ENCODE measurements around the gene RETREG2.

RETREG2 gene

DNA sequence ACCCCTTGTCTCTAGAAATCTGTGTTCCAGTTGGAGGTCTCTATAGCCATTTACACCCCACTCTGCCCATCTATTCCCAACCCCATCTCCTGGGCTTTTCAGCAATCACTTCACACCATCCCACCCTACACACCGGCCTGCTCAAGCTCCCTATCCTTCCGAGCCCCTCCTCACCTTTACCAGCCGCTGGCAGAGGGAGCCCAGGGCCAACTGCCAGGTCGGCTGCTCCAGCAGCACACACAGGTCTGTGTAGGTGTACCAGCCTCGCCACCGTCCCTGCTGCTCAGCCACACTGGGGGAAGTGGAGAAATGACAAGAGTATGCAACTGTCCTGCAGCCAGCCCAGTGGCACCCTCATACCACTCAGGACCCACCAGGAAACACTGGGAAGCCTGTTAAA lies 4.9 kb upstream of the RETREG2 start:
- H3K4me3 ChIP-seq (ENCODE audit: low read depth, low read length): no peak overlapping the region
- TF ChIP-seq, protein P1, sequence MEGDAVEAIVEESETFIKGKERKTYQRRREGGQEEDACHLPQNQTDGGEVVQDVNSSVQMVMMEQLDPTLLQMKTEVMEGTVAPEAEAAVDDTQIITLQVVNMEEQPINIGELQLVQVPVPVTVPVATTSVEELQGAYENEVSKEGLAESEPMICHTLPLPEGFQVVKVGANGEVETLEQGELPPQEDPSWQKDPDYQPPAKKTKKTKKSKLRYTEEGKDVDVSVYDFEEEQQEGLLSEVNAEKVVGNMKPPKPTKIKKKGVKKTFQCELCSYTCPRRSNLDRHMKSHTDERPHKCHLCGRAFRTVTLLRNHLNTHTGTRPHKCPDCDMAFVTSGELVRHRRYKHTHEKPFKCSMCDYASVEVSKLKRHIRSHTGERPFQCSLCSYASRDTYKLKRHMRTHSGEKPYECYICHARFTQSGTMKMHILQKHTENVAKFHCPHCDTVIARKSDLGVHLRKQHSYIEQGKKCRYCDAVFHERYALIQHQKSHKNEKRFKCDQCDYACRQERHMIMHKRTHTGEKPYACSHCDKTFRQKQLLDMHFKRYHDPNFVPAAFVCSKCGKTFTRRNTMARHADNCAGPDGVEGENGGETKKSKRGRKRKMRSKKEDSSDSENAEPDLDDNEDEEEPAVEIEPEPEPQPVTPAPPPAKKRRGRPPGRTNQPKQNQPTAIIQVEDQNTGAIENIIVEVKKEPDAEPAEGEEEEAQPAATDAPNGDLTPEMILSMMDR (IDR thresholded peaks at IDR 0.05; ENCODE audit: low read depth, low read length, missing control alignments): no peak
- in situ Hi-C loops (cut with HindIII; ENCODE audit: low sequenced_read_pairs): no loop called here
- DNase-seq (ENCODE audit: low read depth): no peak

DNA sequence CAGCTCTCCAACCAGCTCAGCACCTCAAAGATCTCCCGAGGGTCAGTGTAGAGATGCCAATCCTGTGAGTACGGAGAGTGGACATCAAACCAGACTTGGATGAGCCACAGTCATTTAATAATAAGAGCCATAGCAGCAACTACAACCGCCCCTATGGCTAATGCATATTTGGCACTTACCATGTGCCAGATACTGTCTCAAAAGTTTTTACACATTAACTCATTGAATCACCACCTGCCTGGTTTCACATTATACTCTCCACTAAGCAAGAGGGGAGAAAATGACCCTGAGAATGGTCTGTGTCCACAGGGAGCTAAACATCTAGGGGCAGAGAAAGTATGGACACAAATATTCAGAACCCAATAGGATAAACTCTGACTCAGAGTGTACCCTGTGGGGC lies 3.9 kb upstream of the RETREG2 start:
- no peak overlapping the region for H3K4me3 ChIP-seq (ENCODE audit: low read depth, low read length)
- in situ Hi-C loops (cut with HindIII; ENCODE audit: low sequenced_read_pairs): no loop called here
- no peak for DNase-seq (ENCODE audit: low read depth)
- TF ChIP-seq, protein P1 (IDR thresholded peaks at IDR 0.05; ENCODE audit: low read depth, low read length, missing control alignments): no peak

DNA sequence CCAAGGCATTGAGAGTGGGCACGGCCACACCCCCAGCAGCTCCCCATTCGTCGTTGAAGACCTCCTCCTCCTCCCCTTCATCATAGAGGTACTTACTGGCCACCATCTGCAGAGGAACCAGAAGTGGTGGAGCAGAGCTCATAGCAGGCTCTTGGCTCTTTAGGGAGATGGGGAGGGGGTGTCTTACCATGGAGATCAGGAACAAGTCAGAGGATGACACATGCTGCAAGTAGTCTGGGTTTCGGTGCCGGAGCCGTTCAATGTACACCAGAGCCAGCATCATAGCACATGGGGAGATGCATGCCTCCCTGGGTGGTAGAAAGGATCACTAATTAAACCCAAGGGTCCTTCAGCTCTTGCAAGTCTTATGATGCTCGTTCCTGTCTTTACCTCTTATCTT lies 3.3 kb upstream of the RETREG2 start:
- no peak for DNase-seq (ENCODE audit: low read depth)
- in situ Hi-C loops (cut with HindIII; ENCODE audit: low sequenced_read_pairs): no loop called here
- TF ChIP-seq, protein P1 (IDR thresholded peaks at IDR 0.05; ENCODE audit: low read depth, low read length, missing control alignments): no peak
- no peak overlapping the region for H3K4me3 ChIP-seq (ENCODE audit: low read depth, low read length)

DNA sequence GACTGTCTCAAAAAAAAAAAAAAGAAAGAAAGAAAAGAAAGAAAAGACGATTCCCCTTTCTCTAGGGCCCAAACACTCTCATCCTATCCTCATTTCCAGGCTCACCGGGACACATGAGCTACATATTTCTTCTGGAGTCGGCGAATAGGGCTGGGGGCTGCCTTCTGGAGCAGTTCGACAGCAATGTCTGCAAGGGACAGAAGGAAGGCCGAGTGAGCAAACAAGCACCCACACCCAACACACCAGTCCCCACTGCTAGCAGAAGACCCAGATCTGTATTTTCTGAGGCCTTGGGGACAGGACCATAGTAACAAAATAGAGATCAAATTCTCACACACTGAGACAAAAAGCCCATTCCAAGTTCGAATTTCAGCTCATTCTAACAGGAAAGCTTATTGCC lies 2.6 kb upstream of the RETREG2 start:
- in situ Hi-C loops (cut with HindIII; ENCODE audit: low sequenced_read_pairs): no loop called here
- no peak for DNase-seq (ENCODE audit: low read depth)
- peak overlapping the region; percentile 80 for H3K4me3 ChIP-seq (ENCODE audit: low read depth, low read length)
- TF ChIP-seq, protein P1 (IDR thresholded peaks at IDR 0.05; ENCODE audit: low read depth, low read length, missing control alignments): no peak

DNA sequence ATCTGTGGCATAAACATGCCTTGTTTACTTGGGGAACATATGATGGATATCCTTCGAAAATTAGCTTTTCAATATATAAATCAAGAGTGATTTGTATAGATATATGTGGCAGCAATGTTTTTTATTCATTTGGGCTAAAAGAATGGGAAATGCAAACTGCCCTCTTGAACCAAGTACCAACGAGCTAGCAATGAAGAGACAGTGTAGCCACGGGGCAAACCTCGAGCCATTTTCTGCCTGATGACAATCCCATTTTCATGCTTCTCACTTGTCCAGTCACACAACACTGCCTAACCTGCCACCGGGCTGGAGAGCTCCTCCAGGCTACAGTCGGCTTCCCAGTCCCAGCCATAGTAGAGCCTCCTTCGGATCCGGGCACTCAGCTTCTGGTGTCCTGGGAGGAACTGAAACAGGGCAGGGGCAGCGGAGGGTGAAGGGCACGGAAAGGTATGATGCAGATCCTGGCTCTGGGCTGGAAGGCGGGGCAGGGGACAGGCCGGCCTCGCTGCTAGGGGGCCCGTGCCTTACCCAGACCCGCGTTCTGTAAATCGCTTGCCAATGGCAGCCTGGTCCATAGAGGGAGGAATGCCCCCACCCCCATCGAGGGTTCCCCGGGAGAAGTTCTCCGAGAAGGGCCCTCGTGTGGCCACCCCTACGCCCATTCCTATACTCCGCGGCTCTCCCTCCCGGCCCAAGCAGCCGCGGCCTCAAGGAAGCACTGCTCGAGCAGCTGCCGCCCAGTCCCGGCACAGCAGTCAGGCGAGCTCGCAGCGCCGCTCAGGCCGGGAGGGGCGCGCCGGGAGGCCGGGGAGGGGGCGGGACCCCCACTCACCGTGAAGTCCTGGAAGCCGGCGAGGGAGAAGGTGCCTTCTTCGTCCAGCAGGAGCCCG lies 1.9 kb upstream of the RETREG2 start:
- in situ Hi-C loops (cut with HindIII; ENCODE audit: low sequenced_read_pairs): no loop called here
- TF ChIP-seq, protein P1 (IDR thresholded peaks at IDR 0.05; ENCODE audit: low read depth, low read length, missing control alignments): no peak
- H3K4me3 ChIP-seq (ENCODE audit: low read depth, low read length): peak overlapping the region; percentile 80
- no peak for DNase-seq (ENCODE audit: low read depth)

DNA sequence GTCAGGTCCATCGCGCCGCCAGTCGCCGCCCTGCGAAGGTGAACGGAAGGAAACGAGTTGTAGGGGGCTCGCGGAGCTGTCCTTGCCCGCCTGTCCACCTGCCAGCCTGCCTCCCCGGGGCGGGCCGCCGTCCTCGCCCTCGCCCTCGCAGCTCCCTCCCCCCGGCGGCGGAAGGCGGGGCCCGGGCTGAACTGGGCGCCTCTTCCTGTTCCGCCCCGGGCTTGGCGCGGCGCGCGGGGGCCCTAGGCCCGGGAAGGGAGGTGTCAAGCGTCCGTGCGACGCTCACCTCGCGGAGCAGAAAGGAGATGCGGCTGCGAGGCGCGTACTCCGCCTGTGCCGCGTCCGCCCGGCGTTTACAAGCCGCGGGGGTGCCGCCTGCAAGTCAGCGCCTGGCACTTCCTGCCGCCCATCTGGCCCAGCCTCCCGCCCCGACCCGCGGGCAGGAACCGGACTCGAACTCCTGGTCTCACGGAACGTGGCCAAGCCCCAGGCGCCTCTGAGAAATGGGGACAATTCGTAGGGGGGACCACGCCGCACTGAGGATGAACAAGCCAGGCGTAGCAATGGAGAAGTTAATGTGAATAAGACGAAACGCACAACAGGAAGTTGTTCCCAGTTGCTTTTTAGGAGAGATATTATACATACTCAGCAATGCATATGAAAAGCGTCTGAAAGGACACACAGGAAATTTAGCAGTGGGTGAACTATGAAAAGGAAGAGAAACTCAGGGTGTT lies 1.1 kb upstream of the RETREG2 start, which contains the start of gene CNPPD1:
CNPPD1 (minus strand) TSS at position 108 of the 734 bp plus-strand sequence; CDS start at position 11, 97 bp downstream.
- TF ChIP-seq, protein P1 (IDR thresholded peaks at IDR 0.05; ENCODE audit: low read depth, low read length, missing control alignments): no peak
- no peak for DNase-seq (ENCODE audit: low read depth)
- in situ Hi-C loops (cut with HindIII; ENCODE audit: low sequenced_read_pairs): no loop called here
- H3K4me3 ChIP-seq (ENCODE audit: low read depth, low read length): peak within 1 kb of the TSS; percentile 80
